Stromal cell of bone marrow (primary cell): ENCODE results near the gene LRRC36.

Experiments
- DNase-seq: peaks from one replicate; pipeline ENCODE4 v3.0.0-alpha.2; 2012; ENCODE audit warnings: low read depth

LRRC36 gene

DNA sequence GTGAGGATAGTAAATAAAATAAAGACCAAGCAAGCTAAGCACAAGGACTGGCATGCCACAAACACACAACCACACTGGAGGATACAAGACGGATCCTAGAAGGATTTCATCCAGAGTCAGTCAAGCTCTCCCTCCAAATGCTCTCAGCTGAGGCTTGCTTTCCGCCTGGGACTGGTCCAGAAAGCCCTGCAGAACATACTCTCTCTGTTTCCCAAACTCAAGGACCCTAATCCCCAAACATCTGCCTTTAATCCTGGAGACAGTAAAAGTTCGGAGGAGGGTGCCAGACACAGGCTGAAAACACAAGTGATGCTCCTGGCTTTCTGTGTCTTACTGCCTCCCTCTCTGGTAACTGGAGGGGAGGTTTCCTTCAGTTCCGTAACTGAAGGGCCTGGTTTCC lies 99.0 kb downstream of the LRRC36 start:
- DNase-seq: no peak

DNA sequence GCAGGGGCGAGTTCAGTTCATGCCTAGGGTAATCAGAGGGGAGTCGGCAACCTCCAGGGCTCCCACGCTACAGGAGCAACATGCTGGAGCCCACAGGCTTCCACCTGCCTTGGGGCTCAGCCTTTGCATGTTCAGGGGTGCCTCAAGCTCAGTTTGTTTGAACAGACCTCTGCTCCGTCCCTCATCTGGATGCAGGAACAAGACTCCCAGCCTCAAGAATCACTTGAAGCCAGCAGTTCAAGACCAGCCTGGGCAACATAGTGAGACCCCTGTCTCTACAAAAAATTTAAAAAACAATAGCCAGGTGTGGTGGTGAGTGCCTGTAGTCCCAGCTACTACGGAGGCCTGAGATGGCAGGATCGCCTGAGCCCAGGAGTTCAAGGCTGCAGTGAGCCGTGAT lies 99.4 kb downstream of the LRRC36 start:
- DNase-seq: no peak

- DNase-seq: no peak
Observed at GRCh38 chr16:67426950-67427349, 100.3 kb downstream of the LRRC36 start.

- no peak for DNase-seq
Observed at GRCh38 chr16:67428146-67428731, 101.6 kb downstream of the LRRC36 start.

GRCh38 chr16:67429053-67429798 lies 102.6 kb downstream of the LRRC36 start:
- no peak for DNase-seq

DNA sequence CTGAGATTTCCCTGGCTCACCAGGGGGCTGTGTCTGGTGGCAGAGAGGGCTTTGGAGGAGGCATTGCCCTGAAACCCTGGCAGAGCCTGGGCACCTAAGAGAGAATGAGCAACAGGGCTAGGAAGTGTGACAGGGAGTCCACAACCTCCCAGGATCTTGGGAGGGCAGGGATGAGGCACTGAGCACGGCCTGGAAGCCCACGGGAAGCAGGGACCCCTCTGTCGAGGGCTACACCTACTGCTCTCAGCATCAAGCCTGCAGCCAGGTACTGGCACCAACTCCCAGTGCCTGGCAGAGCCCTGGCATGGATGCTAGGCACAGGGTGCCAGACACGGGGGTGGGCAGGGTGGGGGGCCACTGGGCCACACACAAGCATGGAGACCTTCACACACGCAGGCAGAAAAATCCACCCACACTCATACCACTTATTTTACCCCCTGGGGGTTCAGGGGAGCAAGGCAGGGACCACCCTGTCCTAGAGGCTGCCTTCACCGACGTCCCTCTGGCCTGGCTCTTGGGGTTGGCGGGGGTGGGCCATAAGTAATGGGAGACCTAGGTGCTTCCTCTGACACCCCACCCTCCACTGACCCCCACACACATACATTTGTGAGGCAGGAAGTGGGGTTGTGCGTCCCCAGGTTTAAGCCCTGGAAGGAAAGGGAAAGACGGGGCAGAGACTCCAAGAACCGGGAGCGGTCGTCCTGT lies 103.3 kb downstream of the LRRC36 start:
- no peak for DNase-seq

- no peak for DNase-seq
Observed at GRCh38 chr16:67430504-67430976, 103.9 kb downstream of the LRRC36 start.

DNA sequence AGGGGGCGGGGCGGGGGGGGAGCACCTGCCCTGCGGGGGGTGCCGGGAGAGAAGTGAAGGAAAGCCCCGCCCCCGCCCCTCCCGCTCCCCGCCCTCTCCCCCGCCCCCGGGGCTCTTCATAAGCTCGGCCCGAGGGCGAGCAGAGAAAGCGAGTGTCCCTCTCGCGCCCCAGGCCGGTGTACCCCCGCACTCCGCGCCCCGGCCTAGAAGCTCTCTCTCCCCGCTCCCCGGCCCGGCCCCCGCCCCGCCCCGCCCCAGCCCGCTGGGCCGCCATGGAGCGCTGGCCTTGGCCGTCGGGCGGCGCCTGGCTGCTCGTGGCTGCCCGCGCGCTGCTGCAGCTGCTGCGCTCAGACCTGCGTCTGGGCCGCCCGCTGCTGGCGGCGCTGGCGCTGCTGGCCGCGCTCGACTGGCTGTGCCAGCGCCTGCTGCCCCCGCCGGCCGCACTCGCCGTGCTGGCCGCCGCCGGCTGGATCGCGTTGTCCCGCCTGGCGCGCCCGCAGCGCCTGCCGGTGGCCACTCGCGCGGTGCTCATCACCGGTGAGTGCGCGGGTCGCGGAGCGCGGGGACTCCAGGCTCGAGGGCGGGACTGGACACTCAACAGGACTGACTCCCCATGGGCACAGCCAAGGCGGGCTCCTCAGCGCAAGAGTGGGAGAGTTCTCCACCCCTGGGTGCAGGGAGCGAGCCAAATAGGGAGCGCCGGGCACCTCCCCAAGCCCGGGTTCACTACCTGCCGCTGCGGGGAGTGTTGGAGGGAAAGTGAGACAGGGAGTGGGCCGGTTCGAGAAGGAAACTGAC lies 104.6 kb downstream of the LRRC36 start, which contains the start of gene HSD11B2:
TSS of gene HSD11B2 (plus strand) at position 145 of the 798 bp plus-strand sequence. CDS start at position 273, 128 bp downstream.
- no peak for DNase-seq

GRCh38 chr16:67431775-67432505 lies 105.3 kb downstream of the LRRC36 start:
- DNase-seq: no peak

DNA sequence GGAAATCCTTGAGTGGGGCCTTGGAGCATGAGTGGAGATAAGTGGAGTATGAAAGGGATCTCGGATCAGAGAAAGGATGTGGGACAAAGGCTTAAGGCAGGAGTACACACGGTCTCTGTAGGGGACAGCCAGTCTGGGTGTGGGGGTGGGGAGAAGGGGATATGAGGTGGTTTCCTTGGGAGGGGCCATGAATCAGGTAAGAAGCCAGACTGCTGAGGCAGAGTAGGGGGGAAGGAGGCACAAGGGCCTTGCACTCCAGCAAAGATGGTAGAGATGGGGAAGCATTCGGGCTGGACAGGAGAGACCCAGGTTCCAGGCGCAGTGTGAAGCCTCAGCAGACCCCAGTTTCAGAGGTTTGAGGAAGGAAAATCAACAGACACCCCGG lies 105.9 kb downstream of the LRRC36 start:
- no peak for DNase-seq

DNA sequence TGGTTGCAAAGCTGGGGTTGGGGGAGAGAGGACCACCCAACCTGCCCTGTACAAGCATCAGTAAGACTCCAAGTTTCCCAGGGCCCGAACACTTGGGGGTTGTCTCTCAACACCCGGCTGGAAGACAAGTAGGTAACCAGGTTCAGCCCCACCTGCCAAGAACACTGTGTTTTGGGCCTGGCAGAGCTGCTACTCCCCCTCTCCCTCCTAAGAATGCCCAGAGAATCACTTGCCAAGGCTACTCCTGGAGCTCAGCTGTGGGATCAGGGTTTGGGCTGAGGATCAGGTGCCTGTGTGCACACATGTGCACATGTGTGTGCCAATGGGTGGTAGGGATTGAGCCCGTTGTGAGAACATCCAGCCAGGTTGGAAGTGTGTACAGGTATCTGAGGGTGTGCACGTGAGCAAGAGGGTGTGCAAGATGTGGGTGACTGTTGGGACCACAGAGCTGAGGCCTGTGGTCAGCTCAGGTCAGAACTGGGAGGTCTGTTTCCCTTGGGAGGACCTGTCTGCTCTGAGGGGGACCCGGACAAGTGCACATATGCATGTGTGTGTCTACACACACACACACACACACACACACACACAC lies 106.6 kb downstream of the LRRC36 start:
- no peak for DNase-seq
